Activated CD4-positive, alpha-beta T cell treated with anti-CD3 and anti-CD28 coated beads, Interleukin-2, amount 10 ng/mL, durations not matched to agents 7 days and 5 days (primary cell): ENCODE measurements around the gene APOB. TPM values are rescaled to one million over a fixed set of nuclear protein-coding genes. Genes with fewer than 3 reads are reported as not detected.

Experiments
- CTCF ChIA-PET: fragments of 350-600 bp; sonication (Branson Sonifier 250); formaldehyde crosslinking; loops from one replicate; lab custom pipeline; 2021; ENCODE audit warnings: antibody characterized with exemption; lab: Charles Lee
- POLR2A ChIA-PET: fragments of 350-600 bp; sonication (Branson Sonifier 250); formaldehyde crosslinking; loops from one replicate; lab custom pipeline; 2021; ENCODE audit warnings: antibody characterized with exemption; lab: Charles Lee
- DNase-seq: peaks from one replicate; pipeline ENCODE4 v3.0.0-alpha.2; 2020
- H3K27ac Mint-ChIP-seq: one replicate; pipeline ENCODE4 v1.8.0; 2021; ENCODE audit warnings: mild to moderate bottlenecking, moderate library complexity, mixed read lengths
- H3K27me3 Mint-ChIP-seq: one replicate; pipeline ENCODE4 v1.8.0; 2021; ENCODE audit warnings: mixed read lengths
- H3K36me3 Mint-ChIP-seq: one replicate; pipeline ENCODE4 v1.8.0; 2021; ENCODE audit warnings: low read depth, mixed read lengths
- H3K4me1 Mint-ChIP-seq: one replicate; pipeline ENCODE4 v1.8.0; 2021; ENCODE audit warnings: mixed read lengths
- H3K4me3 Mint-ChIP-seq: one replicate; pipeline ENCODE4 v1.8.0; 2021; ENCODE audit warnings: mild to moderate bottlenecking, moderate library complexity, mixed read lengths
- H3K9me3 Mint-ChIP-seq: one replicate; pipeline ENCODE4 v1.8.0; 2021; ENCODE audit warnings: mixed read lengths
- total RNA-seq, 2 experiments: library from RNA; stranded (reverse); gene quantifications; one replicate each; pipeline ENCODE4 v1.2.3, GENCODE V29; 2021

Gene APOB
- total RNA-seq, 2 experiments from 2014 or later: not detected

DNA sequence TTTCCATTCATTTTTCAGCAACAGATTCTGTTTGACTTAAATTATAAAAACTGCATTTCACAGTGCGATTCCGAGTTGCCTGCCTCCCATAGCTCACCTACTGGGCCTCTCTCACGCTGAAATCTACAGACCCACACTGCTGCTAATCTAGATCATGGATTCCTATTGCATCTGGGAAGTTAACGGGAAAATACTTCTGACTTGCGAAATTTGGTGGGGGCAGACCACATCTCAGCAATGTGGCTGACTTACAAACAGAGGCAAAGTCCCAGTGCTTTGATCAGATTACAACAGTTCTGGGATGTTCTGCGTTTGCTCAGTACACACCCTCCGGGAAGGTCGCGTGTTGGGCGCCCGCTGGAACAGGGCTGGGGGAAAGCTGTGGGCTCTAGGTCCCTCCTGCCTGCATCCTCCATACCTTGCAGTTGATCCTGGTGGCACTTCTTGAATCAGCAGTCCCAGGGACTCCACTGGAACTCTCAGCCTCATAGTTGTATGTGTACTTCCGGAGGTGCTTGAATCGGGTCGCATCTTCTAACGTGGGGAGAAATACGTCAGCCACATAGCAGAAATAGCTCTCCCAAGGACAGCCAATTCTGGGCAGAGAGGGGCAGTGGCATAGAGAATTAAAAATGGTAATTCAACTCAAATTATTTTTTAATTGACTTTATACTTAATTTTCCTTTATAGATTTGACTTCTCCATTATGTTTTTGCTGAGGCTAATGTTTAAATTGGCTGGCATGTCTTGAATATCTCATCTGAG is 1.7 kb downstream of the APOB start:
- DNase-seq: no peak
- Mint-ChIP-seq H3K27ac (no peak overlapping the region), H3K9me3 (no peaks in the 10 kb centered on the region), H3K27me3 (peaks cover 17% of the 10 kb centered on the region), H3K4me1 (no peaks in the 10 kb centered on the region), H3K4me3 (no peak overlapping the region), H3K36me3 (no peaks in the 10 kb centered on the region)
- ChIA-PET CTCF (no interaction called here), POLR2A (no interaction called here)

DNA sequence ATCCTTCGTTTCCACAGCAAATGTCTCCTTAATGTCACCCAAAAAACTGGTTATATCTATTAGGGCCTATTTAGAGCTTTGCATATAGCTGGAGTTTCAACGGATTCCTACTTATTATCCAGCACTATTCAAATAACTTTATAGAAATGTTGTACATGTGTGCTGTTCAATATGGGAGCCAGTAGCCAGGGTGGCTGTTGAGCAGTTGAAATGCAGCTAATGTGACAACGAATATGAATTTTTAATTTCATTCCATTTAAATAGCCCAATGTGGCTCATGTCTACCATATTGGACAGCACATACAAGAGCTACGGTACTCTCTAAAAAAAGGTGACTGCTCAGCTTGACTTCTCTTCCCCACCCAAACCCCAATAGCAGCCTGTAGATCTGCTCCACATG is 2.4 kb downstream of the APOB start:
- ChIA-PET POLR2A (no interaction called here), CTCF (interaction anchor here (0.7 kb wide), 1 partner anchor 300 kb away, joined by 4 read pairs; no protein-coding TSS in a partner anchor)
- no peak for DNase-seq
- Mint-ChIP-seq H3K4me1 (no peaks in the 10 kb centered on the region), H3K27me3 (peaks cover 17% of the 10 kb centered on the region), H3K27ac (no peak overlapping the region), H3K36me3 (no peaks in the 10 kb centered on the region), H3K4me3 (no peak overlapping the region), H3K9me3 (no peaks in the 10 kb centered on the region)

DNA sequence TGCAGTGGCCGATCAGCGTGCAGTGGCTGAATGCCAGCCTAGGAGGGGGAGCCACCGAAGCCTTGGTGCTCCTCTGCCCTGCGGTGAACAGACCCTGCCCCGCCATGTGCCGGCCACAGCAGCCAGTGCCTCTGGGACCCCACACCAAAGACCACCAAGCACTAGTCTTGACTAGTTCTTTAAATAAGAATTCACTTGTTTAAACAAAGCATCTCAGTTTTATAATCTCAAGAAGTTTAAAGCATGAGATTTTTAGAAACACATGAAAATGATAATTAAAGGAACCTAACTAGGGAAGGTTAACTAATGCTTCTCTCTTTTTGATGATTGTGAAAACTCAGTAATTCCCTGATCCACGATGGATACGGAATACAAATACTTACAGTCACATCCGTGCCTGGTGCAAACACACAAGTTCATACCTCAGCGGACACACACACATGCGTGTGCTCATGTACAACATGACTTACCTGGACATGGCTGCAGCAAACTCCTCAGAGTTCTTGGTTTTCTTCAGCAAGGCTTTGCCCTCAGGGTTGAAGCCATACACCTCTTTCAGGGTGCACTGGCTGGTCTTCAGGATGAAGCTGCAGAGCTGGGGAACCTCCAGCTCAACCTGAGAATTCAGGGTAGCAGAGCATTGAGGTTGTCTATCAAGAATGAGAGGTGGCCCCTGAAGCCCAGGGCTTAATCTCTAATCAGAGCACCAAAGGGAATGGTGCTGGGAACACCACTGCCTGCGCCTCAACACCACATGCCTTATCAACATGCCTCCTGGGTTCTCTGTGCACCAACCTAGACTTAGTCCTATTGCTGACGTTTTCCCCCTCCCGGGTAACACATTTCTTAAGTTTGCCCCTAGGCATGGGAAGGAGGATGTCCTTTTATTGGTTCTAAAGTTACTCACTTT is 3.1 kb downstream of the APOB start:
- ChIA-PET POLR2A (no interaction called here), CTCF (interaction anchor here (0.7 kb wide), 1 partner anchor 301 kb away, joined by 4 read pairs; no protein-coding TSS in a partner anchor)
- Mint-ChIP-seq H3K36me3 (no peaks in the 10 kb centered on the region), H3K4me3 (no peak overlapping the region), H3K4me1 (no peaks in the 10 kb centered on the region), H3K27me3 (peaks cover 17% of the 10 kb centered on the region), H3K9me3 (no peaks in the 10 kb centered on the region), H3K27ac (no peak overlapping the region)
- no peak for DNase-seq

DNA sequence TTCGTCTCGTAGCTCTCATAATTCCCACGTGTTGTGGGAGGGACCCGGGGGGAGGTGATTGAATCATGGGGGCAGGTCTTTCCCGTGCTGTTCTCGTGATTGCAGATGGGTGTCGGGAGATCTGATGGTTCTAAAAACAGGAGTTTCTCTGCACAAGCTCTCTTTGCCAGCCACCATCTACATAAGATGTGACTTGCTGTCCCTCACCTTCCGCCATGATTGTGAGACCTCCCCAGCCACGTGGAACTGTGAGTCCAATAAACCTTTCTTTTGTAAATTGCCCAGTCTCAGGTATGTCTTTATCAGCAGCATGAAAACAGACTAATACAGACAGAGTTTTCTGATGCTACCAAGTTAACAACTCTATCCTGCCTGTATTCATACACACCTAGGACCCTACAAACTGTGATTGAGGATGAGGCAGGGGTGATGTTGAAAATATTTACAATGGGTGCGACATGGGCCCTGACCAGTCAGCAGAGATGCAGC is 3.9 kb downstream of the APOB start:
- Mint-ChIP-seq H3K4me3 (no peak overlapping the region), H3K36me3 (no peaks in the 10 kb centered on the region), H3K4me1 (no peaks in the 10 kb centered on the region), H3K27me3 (peaks cover 12% of the 10 kb centered on the region), H3K9me3 (no peaks in the 10 kb centered on the region), H3K27ac (no peak overlapping the region)
- ChIA-PET CTCF (no interaction called here), POLR2A (no interaction called here)
- no peak for DNase-seq

DNA sequence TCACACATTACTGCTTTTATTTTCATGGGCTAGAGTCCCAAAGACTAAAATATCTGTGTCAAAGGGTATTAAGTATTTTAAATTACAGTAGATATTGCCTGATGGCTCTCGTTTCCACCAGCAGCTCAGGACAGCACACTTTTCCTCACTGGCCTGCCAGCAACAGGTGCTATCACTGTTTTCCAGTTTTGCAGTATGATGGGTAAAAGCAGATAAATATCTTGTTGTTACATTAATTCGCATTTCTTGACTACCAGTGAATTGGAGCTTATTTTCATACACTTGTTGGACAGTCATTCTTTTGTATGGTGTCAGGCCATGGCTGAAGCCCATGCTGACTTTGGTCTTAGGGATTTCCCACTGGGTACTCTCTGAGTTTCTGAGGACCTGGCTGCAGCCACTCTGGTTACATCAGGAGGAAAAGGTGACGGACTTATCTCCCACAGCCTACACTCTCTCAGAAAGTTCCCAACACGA is 4.8 kb downstream of the APOB start:
- DNase-seq: no peak
- Mint-ChIP-seq H3K27me3 (peaks cover 4% of the 10 kb centered on the region), H3K4me3 (no peak overlapping the region), H3K36me3 (no peaks in the 10 kb centered on the region), H3K4me1 (no peaks in the 10 kb centered on the region), H3K9me3 (no peaks in the 10 kb centered on the region), H3K27ac (no peak overlapping the region)
- POLR2A ChIA-PET: no interaction called here
- CTCF ChIA-PET: no interaction called here

DNA sequence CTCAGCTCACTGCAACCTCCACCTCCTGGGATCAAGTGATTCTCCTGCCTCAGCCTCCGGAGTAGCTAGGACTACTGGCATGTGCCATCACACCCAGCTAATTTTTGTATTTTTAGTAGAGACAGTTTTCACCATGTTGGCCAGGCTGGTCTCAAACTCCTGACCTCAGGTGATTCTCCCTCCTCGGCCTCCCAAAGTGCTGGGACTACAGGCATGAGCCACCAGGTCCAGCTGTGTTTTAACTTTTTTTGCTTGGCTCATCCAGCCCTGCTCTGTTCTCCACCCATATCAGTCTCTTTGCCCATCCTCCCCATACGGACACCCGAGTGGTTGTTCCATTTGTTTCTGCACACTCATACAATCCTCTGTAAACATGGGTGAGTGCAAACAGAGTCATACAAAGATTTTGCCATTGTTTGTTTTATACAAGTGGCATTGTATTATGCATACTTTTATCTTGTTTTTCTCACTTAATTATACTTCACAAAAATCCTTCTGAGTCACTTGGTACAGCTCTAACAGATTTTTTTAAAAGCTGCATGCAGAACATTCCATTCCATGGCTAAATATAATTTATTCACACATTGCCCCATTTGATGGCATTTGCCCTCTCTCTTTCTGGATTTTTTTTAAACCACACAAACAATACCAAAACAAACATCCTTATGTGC is 5.3 kb downstream of the APOB start:
- no peak overlapping the region for H3K27ac Mint-ChIP-seq
- ChIA-PET CTCF (no interaction called here), POLR2A (no interaction called here)
- no peaks in the 10 kb centered on the region for H3K36me3 Mint-ChIP-seq
- no peak for DNase-seq
- no peaks in the 10 kb centered on the region for H3K4me1 Mint-ChIP-seq
- H3K27me3 Mint-ChIP-seq: peaks cover 4% of the 10 kb centered on the region
- H3K4me3 Mint-ChIP-seq: no peak overlapping the region
- H3K9me3 Mint-ChIP-seq: no peaks in the 10 kb centered on the region

DNA sequence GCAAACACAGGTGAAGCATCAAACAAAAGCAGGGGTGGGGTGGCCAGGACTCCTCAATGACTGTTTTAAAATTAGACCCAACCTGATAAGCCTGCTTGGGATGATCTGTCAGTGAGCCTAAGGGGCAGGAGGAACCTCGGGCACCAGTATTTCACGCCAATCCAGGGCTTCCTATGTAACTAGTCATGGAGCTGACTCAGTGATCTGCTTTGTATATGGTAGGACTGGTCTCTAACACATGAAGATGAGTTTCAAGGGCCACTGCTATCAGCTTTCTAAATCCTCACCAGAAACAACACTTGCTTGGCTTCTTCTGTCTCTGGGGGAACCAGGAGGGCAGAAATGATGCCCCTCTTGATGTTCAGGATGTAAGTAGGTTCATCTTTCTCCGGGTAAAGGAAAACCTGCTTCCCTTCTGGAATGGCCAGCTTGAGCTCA is 6.2 kb downstream of the APOB start:
- Mint-ChIP-seq H3K9me3 (no peaks in the 10 kb centered on the region), H3K4me1 (no peaks in the 10 kb centered on the region), H3K4me3 (no peak overlapping the region), H3K27me3 (no peaks in the 10 kb centered on the region), H3K36me3 (no peaks in the 10 kb centered on the region), H3K27ac (no peak overlapping the region)
- ChIA-PET CTCF (no interaction called here), POLR2A (no interaction called here)
- DNase-seq: no peak

DNA sequence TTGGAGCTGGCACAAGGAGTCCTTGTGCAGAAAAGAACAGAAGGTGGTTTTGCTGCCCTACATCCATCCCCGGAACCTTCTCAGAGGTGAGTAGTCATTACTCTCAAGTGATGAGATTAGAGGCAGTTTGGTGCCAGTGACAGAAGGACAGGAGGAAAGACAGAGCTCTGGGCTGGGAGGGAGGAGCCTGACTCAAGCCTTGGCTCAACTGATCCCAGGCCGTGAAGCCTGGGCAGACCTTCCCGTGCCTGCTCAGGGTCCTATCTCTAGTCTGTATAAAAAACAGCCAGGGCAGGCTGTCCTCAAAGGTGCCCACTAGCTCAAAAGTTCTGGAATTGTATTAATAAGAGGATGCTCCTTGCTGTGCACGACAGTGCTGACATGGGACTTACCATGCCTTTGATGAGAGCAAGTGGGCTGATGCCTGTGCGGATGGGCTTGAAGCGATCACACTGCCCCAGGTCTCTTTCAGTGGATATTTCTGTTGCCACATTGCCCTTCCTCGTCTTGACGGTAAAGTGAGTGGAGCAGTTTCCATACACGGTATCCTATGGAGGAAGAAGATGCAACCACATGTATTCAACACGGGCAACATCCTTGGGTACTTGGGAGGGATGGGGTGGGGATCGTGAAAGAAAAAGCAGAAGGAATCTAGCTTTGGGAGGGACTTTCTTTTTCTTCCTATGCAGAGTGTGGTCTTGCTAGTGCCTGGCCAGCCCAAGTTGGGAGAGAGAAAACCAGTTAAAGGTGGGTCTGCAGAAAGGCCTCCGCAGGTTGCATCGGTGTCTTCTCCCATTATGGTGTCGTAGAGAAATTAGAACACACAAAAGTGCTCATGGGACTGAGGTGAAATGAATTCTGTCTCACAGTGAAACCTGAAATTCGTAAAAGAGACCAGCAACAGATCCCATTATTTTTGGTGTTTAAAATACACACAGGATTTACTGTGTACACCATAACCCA is 6.9 kb downstream of the APOB start:
- ChIA-PET POLR2A (no interaction called here), CTCF (no interaction called here)
- no peak overlapping the region for H3K27ac Mint-ChIP-seq
- no peaks in the 10 kb centered on the region for H3K36me3 Mint-ChIP-seq
- H3K4me1 Mint-ChIP-seq: no peaks in the 10 kb centered on the region
- no peak overlapping the region for H3K4me3 Mint-ChIP-seq
- H3K27me3 Mint-ChIP-seq: no peaks in the 10 kb centered on the region
- DNase-seq: no peak
- H3K9me3 Mint-ChIP-seq: no peaks in the 10 kb centered on the region

DNA sequence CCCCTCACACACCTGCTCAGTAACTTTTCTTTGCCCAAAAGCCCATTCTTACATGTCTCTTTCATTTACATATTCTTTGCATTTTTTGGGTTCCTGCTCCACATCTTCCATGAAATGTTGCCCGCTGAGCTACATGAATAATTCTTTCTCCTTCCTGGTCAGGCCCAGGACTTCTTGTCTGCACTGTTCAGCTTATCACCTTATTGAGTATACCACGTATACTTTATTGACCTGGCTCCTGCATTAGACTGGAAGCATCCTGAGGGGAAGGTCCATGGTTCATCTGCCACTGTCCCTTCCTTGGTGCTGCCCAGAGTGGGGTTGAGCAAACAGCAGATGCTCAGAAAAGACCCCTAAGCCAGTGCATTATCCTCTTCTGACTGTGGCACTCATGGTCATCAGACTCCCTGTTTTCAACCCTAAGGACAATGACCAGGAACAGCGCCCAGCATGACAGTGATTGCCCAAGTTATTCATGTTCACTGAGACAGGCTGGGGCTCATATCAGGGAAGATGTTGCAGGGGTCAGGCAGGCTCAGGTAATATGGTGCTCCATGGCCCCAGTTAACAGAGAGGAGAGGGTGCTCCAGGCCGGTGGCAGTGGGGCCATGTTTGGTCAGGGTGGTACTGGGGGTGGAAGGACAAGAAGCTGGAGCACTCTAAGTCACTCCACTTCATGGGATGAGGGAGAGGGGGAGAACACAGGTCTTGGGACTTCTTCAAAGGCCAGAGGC is 7.7 kb downstream of the APOB start:
- ChIA-PET CTCF (no interaction called here), POLR2A (no interaction called here)
- H3K4me1 Mint-ChIP-seq: no peaks in the 10 kb centered on the region
- no peaks in the 10 kb centered on the region for H3K27me3 Mint-ChIP-seq
- DNase-seq: no peak
- H3K4me3 Mint-ChIP-seq: no peak overlapping the region
- no peaks in the 10 kb centered on the region for H3K9me3 Mint-ChIP-seq
- H3K36me3 Mint-ChIP-seq: no peaks in the 10 kb centered on the region
- H3K27ac Mint-ChIP-seq: no peak overlapping the region

DNA sequence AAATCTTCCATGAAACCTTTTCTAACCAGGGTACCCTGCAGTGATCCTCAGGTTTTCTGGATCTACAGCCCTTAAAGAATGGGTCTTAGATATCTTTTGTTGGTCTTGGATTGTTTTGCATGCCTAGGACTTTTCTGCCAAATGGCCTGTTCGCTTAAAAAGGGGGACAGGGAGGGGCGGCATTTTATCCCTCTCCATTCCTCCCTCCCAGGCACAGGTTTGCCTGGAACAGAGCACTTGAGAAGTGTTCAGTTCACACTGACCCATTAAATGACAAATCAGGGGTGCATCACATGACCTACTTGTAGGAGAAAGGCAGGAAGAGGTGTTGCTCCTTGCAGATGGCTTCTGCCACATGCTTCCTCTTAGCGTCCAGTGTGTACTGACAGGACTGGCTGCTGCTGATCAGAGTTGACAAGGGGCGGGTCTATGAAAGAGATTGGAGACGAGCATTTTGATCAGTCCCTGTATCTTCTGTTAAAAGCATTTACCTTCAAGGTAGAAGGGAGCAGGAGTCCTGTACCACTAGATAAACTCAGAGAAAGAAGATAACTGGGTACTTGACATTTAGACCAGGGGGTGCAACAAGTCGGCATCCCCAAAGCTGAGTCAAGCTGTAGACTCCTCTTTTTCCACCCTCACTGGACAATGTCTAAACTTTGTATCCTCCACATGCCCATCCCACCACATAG is 8.4 kb downstream of the APOB start:
- no peak overlapping the region for H3K4me3 Mint-ChIP-seq
- CTCF ChIA-PET: no interaction called here
- no peaks in the 10 kb centered on the region for H3K4me1 Mint-ChIP-seq
- no peak for DNase-seq
- no peaks in the 10 kb centered on the region for H3K36me3 Mint-ChIP-seq
- H3K9me3 Mint-ChIP-seq: no peaks in the 10 kb centered on the region
- POLR2A ChIA-PET: no interaction called here
- peaks cover 3% of the 10 kb centered on the region for H3K27me3 Mint-ChIP-seq
- H3K27ac Mint-ChIP-seq: no peak overlapping the region

DNA sequence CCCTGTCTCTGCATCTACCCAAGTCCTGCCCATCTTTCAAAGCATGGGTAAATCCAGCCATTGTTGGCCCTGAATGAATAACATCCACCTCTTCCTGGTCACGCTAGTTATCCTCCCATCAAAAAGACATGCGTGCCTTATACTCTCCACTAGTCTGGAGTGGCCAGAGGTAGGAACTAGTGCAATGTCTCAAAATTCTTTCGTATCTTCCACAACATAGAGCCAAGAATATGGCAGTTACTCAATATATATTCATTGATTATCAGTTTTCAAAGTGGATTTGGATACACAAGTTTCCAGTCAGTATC is 8.9 kb downstream of the APOB start:
- Mint-ChIP-seq H3K36me3 (no peaks in the 10 kb centered on the region), H3K9me3 (no peaks in the 10 kb centered on the region), H3K27me3 (peaks cover 6% of the 10 kb centered on the region), H3K27ac (no peak overlapping the region), H3K4me1 (no peaks in the 10 kb centered on the region), H3K4me3 (no peak overlapping the region)
- no peak for DNase-seq
- ChIA-PET CTCF (no interaction called here), POLR2A (no interaction called here)
